B cell (primary cell): Measurements from ENCODE around the gene EIF3K. TPM values are rescaled to one million over a fixed set of nuclear protein-coding genes. Genes with fewer than 3 reads are reported as not detected.

Experiments used
- ATAC-seq: fragments of 200-7000 bp; cut with Tn5 transposase; one replicate; pipeline ENCODE4 v1.10.0; 2021; ENCODE audit warnings: low read depth, mild to moderate bottlenecking, moderate number of reproducible peaks, moderate library complexity
- CTCF ChIA-PET: fragments of 350-600 bp; sonication (Branson Sonifier 250); formaldehyde crosslinking; loops from one replicate; lab custom pipeline; 2021; ENCODE audit warnings: antibody characterized with exemption, inconsistent platforms; lab: Charles Lee
- POLR2A ChIA-PET: fragments of 350-600 bp; sonication (Branson Sonifier 250); formaldehyde crosslinking; loops from one replicate; lab custom pipeline; 2021; ENCODE audit warnings: antibody characterized with exemption; lab: Charles Lee
- DNase-seq: peaks from one replicate; pipeline ENCODE4 v3.0.0; 2013
- H2AFZ ChIP-seq: 2 replicates; pipeline ENCODE4 v1.6.1; 2012; ENCODE audit warnings: mild to moderate bottlenecking, low read depth, low read length; ENCODE audit not compliant: insufficient read depth, poor library complexity, severe bottlenecking
- H3K27ac ChIP-seq, 2 donors: 1 replicate in 1 of 2; 2 replicates in 1 of 2; pipeline ENCODE4 v1.5.1; 2012 to 2013; ENCODE audit warnings: low read length in 2 of 2, mild to moderate bottlenecking in 2 of 2, moderate library complexity in 1 of 2
- H3K27me3 ChIP-seq, 4 experiments: fragments of 200-600 bp in 1 of 4; sonication (generic) in 1 of 4; replicated peaks in 1 of 4; 1 replicate in 2 of 4; 2 replicates in 2 of 4; pipeline versions ENCODE4 v1.6.1 to v1.7.0; 2013 to 2016; ENCODE audit warnings: low read length in 3 of 4, mild to moderate bottlenecking in 2 of 4, mixed read lengths in 1 of 4, moderate library complexity in 1 of 4; ENCODE audit not compliant: insufficient read depth in 4 of 4, control insufficient read depth in 3 of 4; ENCODE audit errors: control extremely low read depth in 1 of 4
- H3K36me3 ChIP-seq, 2 experiments: replicated peaks in 1 of 2; 1 replicate in 1 of 2; 2 replicates in 1 of 2; pipeline versions ENCODE4 v1.6.1 to v1.7.1; 2013; ENCODE audit warnings: low read length in 1 of 2; ENCODE audit not compliant: insufficient read depth in 2 of 2, control insufficient read depth in 1 of 2; ENCODE audit errors: control extremely low read depth in 1 of 2, extremely low read depth in 1 of 2
- H3K4me1 ChIP-seq, 2 donors: fragments of 200-600 bp in 1 of 2; sonication (generic) in 1 of 2; 1 replicate in 1 of 2; 2 replicates in 1 of 2; pipeline versions ENCODE4 v1.5.1 to v1.6.1; 2013 to 2017; ENCODE audit warnings: low read length in 2 of 2; ENCODE audit not compliant: control insufficient read depth in 2 of 2, insufficient read depth in 2 of 2
- H3K4me2 ChIP-seq: replicated peaks from 2 replicates; pipeline ENCODE3; 2012; ENCODE audit warnings: mild to moderate bottlenecking, low read depth, low read length; ENCODE audit not compliant: poor library complexity, severe bottlenecking
- H3K4me3 ChIP-seq, 5 experiments: fragments of 200-600 bp in 1 of 5; sonication (generic) in 1 of 5; 1 replicate in 3 of 5; 2 replicates in 2 of 5; pipeline versions ENCODE4 v1.5.1 to v1.7.0; 2011 to 2016; ENCODE audit warnings: low read length in 4 of 5, mild to moderate bottlenecking in 4 of 5, low read depth in 2 of 5, control low read depth in 1 of 5, moderate library complexity in 1 of 5; ENCODE audit not compliant: insufficient read depth in 1 of 5; ENCODE audit errors: control extremely low read depth in 1 of 5, extremely low read depth in 1 of 5
- H3K79me2 ChIP-seq: fragments of 200-600 bp; sonication (generic); one replicate; pipeline ENCODE4 v1.6.0; 2016; ENCODE audit warnings: low read length; ENCODE audit not compliant: control insufficient read depth, insufficient read depth
- H3K9ac ChIP-seq: fragments of 200-600 bp; sonication (generic); 2 replicates; pipeline ENCODE4 v1.6.1; 2017; ENCODE audit warnings: mild to moderate bottlenecking, low read length, moderate library complexity
- H3K9me3 ChIP-seq, 3 donors: one replicate each; pipeline versions ENCODE4 v1.6.1 to v1.7.1; 2013; ENCODE audit warnings: low read length in 2 of 3; ENCODE audit not compliant: control insufficient read depth in 2 of 3, insufficient read depth in 1 of 3; ENCODE audit errors: control extremely low read depth in 1 of 3
- H4K20me1 ChIP-seq: 2 replicates; pipeline ENCODE4 v1.6.0; 2012; ENCODE audit warnings: mild to moderate bottlenecking, low read length; ENCODE audit not compliant: insufficient read depth, control insufficient read depth, poor library complexity, severe bottlenecking
- H3K27ac Mint-ChIP-seq: one replicate; pipeline ENCODE4 v1.8.0; 2021; ENCODE audit warnings: mixed read lengths
- H3K27me3 Mint-ChIP-seq: one replicate; pipeline ENCODE4 v1.8.0; 2021; ENCODE audit warnings: mixed read lengths
- H3K4me1 Mint-ChIP-seq: one replicate; pipeline ENCODE4 v1.8.0; 2021; ENCODE audit warnings: mixed read lengths
- H3K4me3 Mint-ChIP-seq: one replicate; pipeline ENCODE4 v1.8.0; 2021; ENCODE audit warnings: mixed read lengths
- H3K9me3 Mint-ChIP-seq: one replicate; pipeline ENCODE4 v1.8.0; 2022; ENCODE audit warnings: mixed read lengths; ENCODE audit not compliant: insufficient read depth
- EZH2 ChIP-seq: IDR thresholded peaks from 2 replicates; pipeline ENCODE4 v1.6.1; 2012; ENCODE audit warnings: borderline replicate concordance, low read depth, mild to moderate bottlenecking, moderate library complexity, low read length; ENCODE audit not compliant: insufficient read depth, poor library complexity, severe bottlenecking
- WGBS: methylation state at CpG from one replicate; pipeline ENCODE4 v1.1.5; 2013; ENCODE audit warnings: missing lambda C conversion rate; ENCODE audit not compliant: insufficient coverage; 5-methylcytosine and 5-hydroxymethylcytosine counted together
- intact Hi-C: fragments of 100-400 bp; cut with micrococcal nuclease; formaldehyde crosslinking; loops from one replicate; pipeline ENCODE4 v1.10.0; 2022
- polyA plus RNA-seq: library from polyadenylated mRNA; depleted of rRNA; stranded (reverse); fragments of >200 nt; gene quantifications from 2 replicates; pipeline ENCODE4 v1.2.3, GENCODE V29; 2012
- total RNA-seq, 2 donors: library from RNA; stranded (reverse); fragments of 120-200 nt in 1 of 2; gene quantifications; 1 replicate in 1 of 2; 2 replicates in 1 of 2; pipeline versions ENCODE4 v1.2.3 to v1.2.4, GENCODE V29; 2013 to 2022
- TF ChIP-seq, protein P1 (sequence below): fragments of 200-600 bp; IDR thresholded peaks from one replicate; pipeline ENCODE4 v1.8.0; 2022; ENCODE audit warnings: antibody characterized with exemption, mild to moderate bottlenecking

The EIF3K gene
- total and polyA plus RNA-seq, 2 donors (not counting 1 experiment from before 2014, with no cell fraction given) = 284 to 773 TPM

DNA sequence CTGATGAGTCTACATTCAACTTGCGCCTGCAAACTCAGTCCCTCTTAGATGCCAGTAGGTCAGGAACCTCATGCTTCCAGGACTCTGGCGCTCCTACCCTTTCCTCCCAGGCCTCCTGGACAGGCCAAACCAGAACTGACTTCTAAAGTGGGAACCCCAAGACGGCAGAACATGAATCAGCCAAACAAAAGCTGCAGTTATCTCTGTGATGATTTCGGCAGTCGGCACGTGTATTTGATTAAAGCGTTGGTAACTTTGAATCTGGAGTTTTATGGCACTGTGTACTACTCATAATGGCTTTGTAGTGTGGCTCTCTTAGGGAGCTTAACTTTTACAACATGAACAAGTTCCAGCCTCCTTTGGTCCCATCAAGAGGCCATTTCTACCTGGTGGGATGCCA, 42.1 kb downstream of the EIF3K start:
- peaks cover 48% of the 10 kb centered on the region for H3K4me1 Mint-ChIP-seq
- H3K9me3 Mint-ChIP-seq = no peaks in the 10 kb centered on the region
- Histone ChIP-seq H3K27me3 (no peaks in the 10 kb centered on the region), H4K20me1 (peaks cover 54% of the 10 kb centered on the region), H3K4me1 (peaks cover 22 to 29% of the 10 kb centered on the region in 2 donors), H3K4me3 (no peak overlapping the region), H3K79me2 (peaks cover 100% of the 10 kb centered on the region), H2AFZ (no peak overlapping the region), H3K9ac (no peak overlapping the region), H3K9me3 (no peaks in the 10 kb centered on the region), H3K36me3 (peaks cover 0 to 22% of the 10 kb centered on the region in 2 experiments), H3K4me2 (no peak overlapping the region), H3K27ac (no peak overlapping the region)
- H3K27ac Mint-ChIP-seq = no peak overlapping the region
- ATAC-seq (no peak), DNase-seq (no peak)
- H3K27me3 Mint-ChIP-seq = no peaks in the 10 kb centered on the region
- intact Hi-C loops = no loop called here
- H3K4me3 Mint-ChIP-seq = no peak overlapping the region
- TF ChIP-seq, protein P1, sequence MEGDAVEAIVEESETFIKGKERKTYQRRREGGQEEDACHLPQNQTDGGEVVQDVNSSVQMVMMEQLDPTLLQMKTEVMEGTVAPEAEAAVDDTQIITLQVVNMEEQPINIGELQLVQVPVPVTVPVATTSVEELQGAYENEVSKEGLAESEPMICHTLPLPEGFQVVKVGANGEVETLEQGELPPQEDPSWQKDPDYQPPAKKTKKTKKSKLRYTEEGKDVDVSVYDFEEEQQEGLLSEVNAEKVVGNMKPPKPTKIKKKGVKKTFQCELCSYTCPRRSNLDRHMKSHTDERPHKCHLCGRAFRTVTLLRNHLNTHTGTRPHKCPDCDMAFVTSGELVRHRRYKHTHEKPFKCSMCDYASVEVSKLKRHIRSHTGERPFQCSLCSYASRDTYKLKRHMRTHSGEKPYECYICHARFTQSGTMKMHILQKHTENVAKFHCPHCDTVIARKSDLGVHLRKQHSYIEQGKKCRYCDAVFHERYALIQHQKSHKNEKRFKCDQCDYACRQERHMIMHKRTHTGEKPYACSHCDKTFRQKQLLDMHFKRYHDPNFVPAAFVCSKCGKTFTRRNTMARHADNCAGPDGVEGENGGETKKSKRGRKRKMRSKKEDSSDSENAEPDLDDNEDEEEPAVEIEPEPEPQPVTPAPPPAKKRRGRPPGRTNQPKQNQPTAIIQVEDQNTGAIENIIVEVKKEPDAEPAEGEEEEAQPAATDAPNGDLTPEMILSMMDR = no peak
- no peak for TF ChIP-seq EZH2
- WGBS = 96% methylated on average over 3 of the region's 7 CpGs
- POLR2A ChIA-PET = no interaction called here
- CTCF ChIA-PET = interaction anchor here (0.5 to 1.1 kb wide), 3 partner anchors 25 to 152 kb away, joined by 3 read pairs; no protein-coding TSS in a partner anchor

DNA sequence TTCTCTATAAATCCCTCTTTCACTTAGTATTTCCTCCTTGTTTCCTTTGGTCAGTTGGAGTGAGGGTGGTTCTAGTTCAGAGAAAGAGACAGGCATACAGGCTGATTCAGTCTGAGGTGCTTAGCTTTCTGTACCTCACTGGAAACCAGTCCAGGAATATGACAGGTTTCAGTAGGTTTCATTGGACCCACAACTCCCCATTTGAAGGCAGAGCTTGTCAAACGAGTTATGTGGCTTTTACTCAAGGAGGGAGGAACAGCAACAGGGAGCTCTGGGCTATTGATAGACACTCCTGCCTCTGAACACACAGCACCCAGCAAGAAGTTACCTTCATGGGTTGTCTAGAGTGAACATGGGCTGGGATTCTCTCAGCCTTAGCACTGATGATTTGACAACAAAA, 43.0 kb downstream of the EIF3K start:
- H3K4me3 Mint-ChIP-seq = no peak overlapping the region

More for the DNA sequence above, 43.0 kb downstream of the EIF3K start:
- Histone ChIP-seq H2AFZ (no peak overlapping the region), H3K79me2 (peaks cover 100% of the 10 kb centered on the region), H3K27me3 (no peaks in the 10 kb centered on the region), H3K27ac (no peak overlapping the region), H3K9ac (no peak overlapping the region), H3K4me3 (no peak overlapping the region), H3K9me3 (no peaks in the 10 kb centered on the region), H4K20me1 (peaks cover 46% of the 10 kb centered on the region), H3K4me2 (no peak overlapping the region), H3K4me1 (peaks cover 30 to 33% of the 10 kb centered on the region in 2 donors), H3K36me3 (peaks cover 0 to 17% of the 10 kb centered on the region in 2 experiments)
- no peak for TF ChIP-seq EZH2
- TF ChIP-seq, protein P1 = no peak
- no CpG with 5 or more reads among the region's 1 CpG for WGBS
- ChIA-PET CTCF (interaction anchor here (1.1 to 1.6 kb wide), 2 partner anchors 20 to 25 kb away, joined by 3 to 6 read pairs; no protein-coding TSS in a partner anchor), POLR2A (no interaction called here)
- Mint-ChIP-seq H3K4me1 (peaks cover 50% of the 10 kb centered on the region), H3K9me3 (no peaks in the 10 kb centered on the region), H3K27me3 (no peaks in the 10 kb centered on the region), H3K27ac (no peak overlapping the region)
- DNase-seq (no peak), ATAC-seq (no peak)
- intact Hi-C loops = no loop called here
